C4-2B (cell line): ENCODE results near the gene RNF213.

Experiments
- CTCF ChIP-seq: fragments of 450-650 bp; conservative IDR thresholded peaks from 2 replicates; pipeline ENCODE4 v1.5.1; 2017; ENCODE audit warnings: mild to moderate bottlenecking
- ZFX ChIP-seq: fragments of 450-650 bp; IDR thresholded peaks from 2 replicates; pipeline ENCODE4 v1.6.1; 2017

GRCh38 chr17:80413771-80414507 lies 153.3 kb downstream of the RNF213 start:
- TF ChIP-seq CTCF (no peak), ZFX (no peak)
